Activated T-cell treated with anti-CD3 and anti-CD28 coated beads, Interleukin-2, amount 50 U/mL, for 1 hour (primary cell): ENCODE data around the gene TJP3.

Experiments used
- DNase-seq: peaks from one replicate; pipeline ENCODE4 v3.0.0-alpha.2; 2020

The TJP3 gene

GRCh38 chr19:3691372-3691716 is 16.8 kb upstream of the TJP3 start:
- no peak for DNase-seq

GRCh38 chr19:3691726-3692125 is 16.5 kb upstream of the TJP3 start:
- no peak for DNase-seq

GRCh38 chr19:3692141-3693024 is 15.8 kb upstream of the TJP3 start:
- DNase-seq, result peak; percentile 72

GRCh38 chr19:3693025-3693925 is 14.9 kb upstream of the TJP3 start:
- DNase-seq, result no peak

- DNase-seq, result no peak
These were observed 13.6 kb upstream of the TJP3 start for GRCh38 chr19:3694361-3695123.

- DNase-seq, result no peak
These were observed 13.0 kb upstream of the TJP3 start for GRCh38 chr19:3695124-3695733.

- DNase-seq, result no peak
These were observed 12.1 kb upstream of the TJP3 start for GRCh38 chr19:3695986-3696659.

GRCh38 chr19:3696660-3696995 is 11.6 kb upstream of the TJP3 start:
- DNase-seq, result no peak

GRCh38 chr19:3697094-3697493 is 11.1 kb upstream of the TJP3 start:
- no peak for DNase-seq

- DNase-seq, result no peak
These were observed 10.4 kb upstream of the TJP3 start for GRCh38 chr19:3697671-3698385.

- no peak for DNase-seq
These were observed 9.7 kb upstream of the TJP3 start for GRCh38 chr19:3698386-3698950.

- peak; percentile 44 for DNase-seq
These were observed 9.0 kb upstream of the TJP3 start for GRCh38 chr19:3698974-3699740.

- no peak for DNase-seq
These were observed 8.4 kb upstream of the TJP3 start for GRCh38 chr19:3699741-3700241.

GRCh38 chr19:3700242-3701032 is 7.7 kb upstream of the TJP3 start, which contains the start of gene PIP5K1C:
Gene PIP5K1C, minus strand, starts transcription at chr19:3700468. Its CDS starts 78 bp downstream, at chr19:3700390.
- DNase-seq, result peak; percentile 96

- DNase-seq, result no peak
These were observed 7.0 kb upstream of the TJP3 start for GRCh38 chr19:3701200-3701599.

- no peak for DNase-seq
These were observed 347 bp upstream of the TJP3 start for GRCh38 chr19:3707868-3708206.

GRCh38 chr19:3710265-3710812 is 2.2 kb downstream of the TJP3 start:
- DNase-seq, result no peak

- no peak for DNase-seq
These were observed 4.8 kb downstream of the TJP3 start for GRCh38 chr19:3712663-3713611.
